Measurements from ENCODE around the gene AHNAK2.

Gene AHNAK2

GRCh38 chr14:104973385-104974145, 4.6 kb downstream of the AHNAK2 start:
- Mint-ChIP-seq H3K4me1 (peaks cover 17% of the 10 kb centered on the region), H3K27ac (no peak overlapping the region), H3K9me3 (no peaks in the 10 kb centered on the region), H3K4me3 (no peak overlapping the region), H3K36me3 (no peaks in the 10 kb centered on the region)
- no peak for DNase-seq (ENCODE audit: low spot score in 2 of 2)
- no peak for ATAC-seq

- H3K27ac Mint-ChIP-seq: no peak overlapping the region
- no peaks in the 10 kb centered on the region for H3K9me3 Mint-ChIP-seq
- no peaks in the 10 kb centered on the region for H3K36me3 Mint-ChIP-seq
- no peak for DNase-seq (ENCODE audit: low spot score in 2 of 2)
- ATAC-seq: no peak
- H3K4me3 Mint-ChIP-seq: no peak overlapping the region
- peaks cover 16% of the 10 kb centered on the region for H3K4me1 Mint-ChIP-seq
Measured at GRCh38 chr14:104973135-104973384, 5.1 kb downstream of the AHNAK2 start.

- H3K27ac Mint-ChIP-seq: no peak overlapping the region
- ATAC-seq (no peak), DNase-seq (ENCODE audit: low spot score in 2 of 2) (no peak)
Measured at GRCh38 chr14:104972301-104973134, 5.7 kb downstream of the AHNAK2 start.

GRCh38 chr14:104971447-104972240, 6.5 kb downstream of the AHNAK2 start:
- H3K9me3 Mint-ChIP-seq: no peaks in the 10 kb centered on the region
- no peak overlapping the region for H3K4me3 Mint-ChIP-seq
- no peak for ATAC-seq
- peaks cover 11% of the 10 kb centered on the region for H3K4me1 Mint-ChIP-seq
- DNase-seq (ENCODE audit: low spot score in 2 of 2): no peak
- H3K36me3 Mint-ChIP-seq: no peaks in the 10 kb centered on the region
- H3K27ac Mint-ChIP-seq: no peak overlapping the region

More at GRCh38 chr14:104972301-104973134, 5.7 kb downstream of the AHNAK2 start:
- Mint-ChIP-seq H3K4me1 (peaks cover 13% of the 10 kb centered on the region), H3K4me3 (no peak overlapping the region), H3K36me3 (no peaks in the 10 kb centered on the region), H3K9me3 (no peaks in the 10 kb centered on the region)

GRCh38 chr14:104970231-104971068, 7.7 kb downstream of the AHNAK2 start:
- Mint-ChIP-seq H3K9me3 (no peaks in the 10 kb centered on the region), H3K27ac (no peak overlapping the region), H3K4me1 (peaks cover under 1% of the 10 kb centered on the region), H3K36me3 (no peaks in the 10 kb centered on the region), H3K4me3 (no peak overlapping the region)
- ATAC-seq (no peak), DNase-seq (ENCODE audit: low spot score in 2 of 2) (no peak)

GRCh38 chr14:104969741-104970230, 8.4 kb downstream of the AHNAK2 start:
- H3K36me3 Mint-ChIP-seq: no peaks in the 10 kb centered on the region
- H3K9me3 Mint-ChIP-seq: no peaks in the 10 kb centered on the region
- no peak for ATAC-seq
- no peaks in the 10 kb centered on the region for H3K4me1 Mint-ChIP-seq
- DNase-seq (ENCODE audit: low spot score in 2 of 2): no peak
- H3K27ac Mint-ChIP-seq: no peak overlapping the region
- H3K4me3 Mint-ChIP-seq: no peak overlapping the region

- no peaks in the 10 kb centered on the region for H3K4me1 Mint-ChIP-seq
- no peaks in the 10 kb centered on the region for H3K9me3 Mint-ChIP-seq
- DNase-seq (ENCODE audit: low spot score in 2 of 2) (no peak), ATAC-seq (no peak)
- no peaks in the 10 kb centered on the region for H3K36me3 Mint-ChIP-seq
- no peak overlapping the region for H3K27ac Mint-ChIP-seq
- H3K4me3 Mint-ChIP-seq: no peak overlapping the region
Measured at GRCh38 chr14:104968541-104969401, 9.4 kb downstream of the AHNAK2 start.

GRCh38 chr14:104968153-104968527, 10.0 kb downstream of the AHNAK2 start:
- Mint-ChIP-seq H3K36me3 (no peaks in the 10 kb centered on the region), H3K9me3 (no peaks in the 10 kb centered on the region), H3K4me1 (no peaks in the 10 kb centered on the region), H3K27ac (no peak overlapping the region), H3K4me3 (no peak overlapping the region)
- no peak for DNase-seq (ENCODE audit: low spot score in 2 of 2)
- no peak for ATAC-seq

GRCh38 chr14:104967386-104968152, 10.6 kb downstream of the AHNAK2 start:
- Mint-ChIP-seq H3K4me1 (no peaks in the 10 kb centered on the region), H3K9me3 (no peaks in the 10 kb centered on the region), H3K36me3 (no peaks in the 10 kb centered on the region), H3K27ac (no peak overlapping the region), H3K4me3 (no peak overlapping the region)
- ATAC-seq: no peak
- DNase-seq (ENCODE audit: low spot score in 2 of 2): no peak

- Mint-ChIP-seq H3K4me3 (no peak overlapping the region), H3K27ac (no peak overlapping the region), H3K4me1 (no peaks in the 10 kb centered on the region), H3K9me3 (no peaks in the 10 kb centered on the region), H3K36me3 (no peaks in the 10 kb centered on the region)
- DNase-seq (ENCODE audit: low spot score in 2 of 2) (no peak), ATAC-seq (no peak)
Measured at GRCh38 chr14:104966981-104967385, 11.2 kb downstream of the AHNAK2 start.

- Mint-ChIP-seq H3K4me3 (no peak overlapping the region), H3K4me1 (no peaks in the 10 kb centered on the region), H3K36me3 (no peaks in the 10 kb centered on the region), H3K27ac (no peak overlapping the region), H3K9me3 (no peaks in the 10 kb centered on the region)
- ATAC-seq (no peak), DNase-seq (ENCODE audit: low spot score in 2 of 2) (no peak)
Measured at GRCh38 chr14:104966261-104966865, 11.8 kb downstream of the AHNAK2 start.

- no peaks in the 10 kb centered on the region for H3K4me1 Mint-ChIP-seq
- DNase-seq (ENCODE audit: low spot score in 2 of 2) (no peak), ATAC-seq (peak; percentile 16)
- no peak overlapping the region for H3K4me3 Mint-ChIP-seq
- H3K36me3 Mint-ChIP-seq: no peaks in the 10 kb centered on the region
- H3K9me3 Mint-ChIP-seq: no peaks in the 10 kb centered on the region
- no peak overlapping the region for H3K27ac Mint-ChIP-seq
Measured at GRCh38 chr14:104965561-104966231, 12.5 kb downstream of the AHNAK2 start.

- ATAC-seq (no peak), DNase-seq (ENCODE audit: low spot score in 2 of 2) (no peak)
- Mint-ChIP-seq H3K9me3 (no peaks in the 10 kb centered on the region), H3K27ac (no peak overlapping the region), H3K4me3 (no peak overlapping the region), H3K4me1 (no peaks in the 10 kb centered on the region), H3K36me3 (no peaks in the 10 kb centered on the region)
Measured at GRCh38 chr14:104964546-104964945, 13.6 kb downstream of the AHNAK2 start.
